NCI-H82 (cell line): Measurements from ENCODE around the gene DDHD1.
"Not testable (repeated sequence)": the region's sequence is repeated elsewhere in the genome, so short reads cannot be mapped to it uniquely, and the experiment has no call there.

Source experiments
- DNase-seq: peaks from one replicate; lab custom pipeline; 2025; lab: John Stamatoyannopoulos, UW

Gene DDHD1

DNA sequence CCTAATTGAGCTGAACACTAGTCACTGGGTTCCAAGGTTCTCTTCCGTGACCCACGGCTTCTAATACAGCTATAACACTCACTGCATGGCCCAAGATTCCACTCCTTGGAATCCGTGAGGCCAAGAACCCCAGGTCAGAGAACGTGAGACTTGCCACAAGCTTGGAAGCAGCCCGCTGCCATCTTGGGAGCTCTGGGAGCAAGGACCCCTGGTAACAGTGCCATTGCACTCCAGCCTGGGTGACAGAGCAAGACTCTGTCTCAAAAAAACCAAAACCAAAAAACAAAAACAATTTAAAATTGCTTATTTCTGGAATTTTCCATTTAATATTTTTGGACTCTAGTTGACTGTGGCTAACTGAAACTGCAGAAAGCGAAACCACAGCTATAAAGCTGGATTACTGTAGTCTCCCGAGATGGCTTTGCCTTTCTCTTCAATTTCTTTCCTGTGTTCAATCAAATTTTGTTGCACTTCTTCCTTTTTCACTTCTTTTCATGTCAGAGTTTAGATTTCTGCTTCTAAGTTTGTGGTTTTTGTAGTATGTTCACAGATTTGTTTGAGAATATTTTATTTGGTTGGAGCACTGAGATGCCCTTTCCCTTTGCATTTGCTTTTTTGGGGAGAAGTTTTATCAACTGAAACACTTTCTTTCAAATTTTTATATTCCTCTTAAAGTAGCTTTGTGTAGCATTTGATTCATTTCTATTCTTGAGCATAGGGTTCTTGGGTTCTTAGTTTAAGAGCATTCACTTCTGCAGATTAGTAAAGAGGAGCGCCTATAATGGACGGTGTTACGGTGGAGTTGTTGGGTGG is 44.6 kb downstream of the DDHD1 start:
- no peak for DNase-seq

DNA sequence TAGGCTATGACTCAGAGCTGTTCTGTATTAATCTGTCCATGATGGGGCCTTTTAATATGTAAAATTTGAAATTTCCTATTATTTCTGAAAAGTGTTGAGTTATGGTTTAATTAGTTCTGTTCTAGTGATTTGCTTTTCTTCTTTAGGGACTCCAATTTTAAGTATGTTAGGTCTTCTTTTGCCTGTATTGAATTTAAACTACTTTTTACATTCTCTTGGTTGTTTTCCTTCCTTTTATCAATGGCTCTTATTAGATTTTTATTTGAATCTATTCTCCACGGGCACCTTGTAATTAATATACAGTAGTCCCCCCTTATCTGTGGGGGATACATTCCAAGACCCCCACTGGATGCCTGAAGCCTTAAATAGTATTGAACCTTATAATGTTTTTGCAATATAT is 46.4 kb downstream of the DDHD1 start:
- DNase-seq: no peak

DNA sequence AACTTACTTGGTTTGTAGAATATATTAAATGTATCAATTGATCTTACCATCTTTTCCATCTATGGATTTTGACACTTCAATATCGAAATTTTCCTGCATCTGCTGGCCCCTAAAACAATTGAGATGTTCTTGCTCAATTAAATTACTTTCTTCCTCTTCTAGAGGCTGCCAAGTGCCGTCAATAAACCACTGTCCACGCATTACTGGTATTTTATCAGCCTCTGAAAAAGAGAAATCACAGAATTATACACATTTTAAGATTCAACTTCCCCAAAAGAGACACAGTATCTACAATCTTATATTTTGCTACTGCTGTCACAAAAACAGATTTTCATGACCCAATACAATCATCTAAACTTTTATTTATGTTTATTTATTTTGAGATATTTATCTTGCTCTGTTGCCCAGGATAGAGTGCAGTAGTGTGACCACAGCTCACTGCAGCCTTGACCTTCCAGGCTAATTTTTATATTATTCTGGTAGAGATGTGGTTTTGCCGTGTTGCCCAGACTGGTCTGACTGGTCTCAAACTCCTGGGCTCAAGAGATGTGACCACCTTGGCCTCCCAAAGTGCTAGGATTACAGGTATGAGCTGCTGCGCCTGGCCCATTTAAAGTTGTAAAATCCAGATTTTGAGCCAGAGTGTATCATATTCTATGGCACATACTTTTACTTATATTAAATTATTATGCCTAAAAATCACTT is 49.3 kb downstream of the DDHD1 start:
- no peak for DNase-seq

DNA sequence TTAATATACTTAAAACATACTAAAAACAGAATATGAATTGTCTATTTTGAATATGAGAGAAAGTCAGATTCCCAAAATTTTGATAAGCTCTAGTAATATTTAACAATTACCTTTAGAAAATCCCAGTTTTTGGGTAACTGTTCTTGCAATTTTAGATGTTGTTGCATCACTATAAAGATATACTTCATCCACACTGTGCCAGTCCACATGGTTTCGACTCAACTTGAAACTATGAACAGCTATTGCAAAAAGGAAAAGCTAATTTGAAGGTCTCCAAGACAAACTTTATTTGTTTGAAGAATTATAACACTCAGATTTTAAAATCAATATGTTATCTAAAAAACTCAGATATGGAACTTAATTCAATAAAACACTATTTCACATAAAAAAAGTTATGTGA is 59.9 kb downstream of the DDHD1 start:
- no peak for DNase-seq

DNA sequence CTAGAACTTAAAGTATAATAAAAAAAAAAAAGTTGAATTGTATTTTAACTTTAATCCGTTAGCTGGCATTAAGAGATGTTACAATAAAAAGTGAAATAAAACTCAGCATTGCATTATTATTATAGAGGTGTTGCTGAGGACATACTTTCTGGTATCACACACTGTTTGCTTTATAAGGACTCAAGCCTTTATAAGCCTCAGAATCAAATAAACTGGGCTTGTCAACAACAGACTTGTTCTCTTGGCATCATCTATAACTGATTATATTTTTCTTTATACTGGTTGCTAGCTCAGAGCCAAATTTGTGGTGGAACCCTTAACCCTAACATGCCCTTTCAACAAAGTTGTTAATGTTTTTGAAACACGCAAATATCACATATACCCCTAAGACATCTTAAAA is 62.3 kb downstream of the DDHD1 start:
- DNase-seq: no peak

DNA sequence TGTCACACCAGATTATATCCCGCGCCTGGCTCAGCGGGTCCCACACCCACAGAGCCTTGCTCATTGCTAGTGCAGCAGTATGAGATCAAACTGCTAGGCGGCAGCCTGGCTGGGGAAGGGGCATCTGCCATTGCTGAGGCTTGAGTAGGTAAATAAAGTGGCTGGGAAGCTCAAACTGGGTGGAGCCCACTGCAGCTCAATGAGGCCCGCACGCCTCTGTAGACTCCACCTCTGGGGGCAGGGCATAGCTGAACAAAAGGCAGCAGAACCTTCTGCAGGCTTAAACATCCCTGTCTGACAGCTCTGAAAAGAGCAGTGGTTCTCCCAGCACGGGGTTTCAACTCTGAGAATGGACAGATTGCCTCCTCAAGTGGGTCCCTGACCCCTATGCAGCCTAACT is 68.2 kb downstream of the DDHD1 start:
- DNase-seq: not testable (repeated sequence)

DNA sequence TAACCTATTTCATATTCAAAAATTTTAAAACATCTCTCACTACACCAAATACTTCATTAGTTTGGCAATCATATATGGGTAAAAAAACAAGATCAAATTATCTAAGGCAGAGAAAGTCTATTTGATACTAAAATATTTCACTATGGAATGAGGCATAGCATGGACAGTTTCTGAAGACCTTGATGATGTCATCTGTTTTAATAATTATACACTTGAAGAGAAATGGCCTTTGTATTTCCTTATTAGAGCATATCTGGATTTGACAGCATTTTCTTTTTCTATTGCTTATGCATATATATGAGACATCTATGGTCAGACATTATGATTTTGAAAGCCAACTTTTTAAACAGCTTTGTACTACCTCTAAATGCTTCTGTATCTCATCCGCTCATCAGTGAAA is 88.6 kb downstream of the DDHD1 start:
- no peak for DNase-seq

DNA sequence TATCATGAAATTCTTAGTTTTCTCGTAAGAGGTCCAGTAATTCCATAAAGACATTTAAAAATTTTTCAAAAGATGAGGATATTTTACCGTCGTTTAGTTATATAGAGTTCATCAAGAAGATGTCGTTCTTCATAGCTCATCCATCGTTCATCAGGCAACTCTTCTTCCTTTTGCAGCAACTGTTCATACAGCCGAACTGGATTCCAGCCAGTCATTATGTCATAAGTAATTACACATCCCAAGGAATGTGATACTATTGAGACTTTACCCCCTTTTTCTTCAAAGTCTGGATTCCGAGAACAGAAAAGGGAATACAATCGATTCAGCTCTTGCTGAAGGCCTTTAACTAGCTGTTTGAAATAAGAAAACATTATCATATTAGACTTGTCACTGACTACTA is 90.3 kb downstream of the DDHD1 start:
- DNase-seq: no peak

DNA sequence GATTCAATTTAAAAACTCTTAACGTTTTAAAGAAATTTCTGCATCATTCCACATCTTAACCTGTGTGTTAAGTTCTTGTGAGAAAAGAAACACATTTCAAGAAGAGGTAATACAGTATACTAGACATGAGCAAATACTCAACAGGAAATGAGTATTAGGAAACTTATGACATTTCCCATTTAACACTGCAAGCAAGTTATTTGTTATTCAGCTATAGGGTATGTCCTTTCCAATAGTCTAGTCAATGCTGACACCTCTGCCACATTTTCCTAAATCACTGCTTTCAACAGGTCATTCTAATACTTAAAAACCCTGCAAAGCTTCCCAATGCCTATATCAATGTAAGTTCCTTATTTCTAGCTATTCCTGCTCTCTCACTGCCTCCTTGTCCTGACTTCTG is 93.1 kb downstream of the DDHD1 start:
- no peak for DNase-seq

DNA sequence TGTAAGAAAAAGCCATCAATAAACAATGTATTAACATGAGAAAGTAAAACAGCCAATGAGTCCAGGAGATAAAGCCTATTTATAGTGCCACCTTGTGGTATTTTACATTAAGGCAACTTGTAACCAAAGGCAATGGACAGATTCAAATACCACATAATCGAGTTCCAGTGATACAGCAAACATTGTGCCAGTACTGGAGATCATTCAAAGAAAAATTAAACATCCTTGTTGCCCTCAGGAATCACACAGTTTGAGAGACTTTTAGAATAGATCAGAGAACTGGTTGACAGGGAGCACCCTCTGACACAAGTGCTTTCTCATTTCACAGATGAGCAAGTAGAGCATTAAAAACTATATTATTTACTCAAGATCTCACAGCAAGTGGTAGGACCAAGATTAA is 98.1 kb downstream of the DDHD1 start:
- peak; percentile 59 for DNase-seq

DNA sequence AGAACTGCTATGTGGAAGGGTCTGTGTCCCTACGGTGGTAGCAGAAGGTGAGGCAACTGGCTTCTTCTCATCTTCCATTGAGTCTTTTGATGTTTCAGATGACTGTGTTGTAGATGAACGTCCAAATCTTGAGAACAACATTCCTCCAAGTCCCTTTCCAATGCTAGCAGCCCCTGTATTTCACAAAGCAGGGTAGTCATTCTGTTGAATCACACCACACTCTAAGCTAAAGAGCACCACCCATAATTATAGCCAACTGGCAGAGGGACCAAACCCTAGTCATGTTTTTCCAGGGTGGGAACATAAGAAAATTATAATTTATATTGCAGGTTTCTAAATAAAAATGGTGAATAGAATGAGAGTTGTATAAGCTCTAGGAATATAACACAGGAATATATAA is 98.7 kb downstream of the DDHD1 start:
- DNase-seq: no peak

DNA sequence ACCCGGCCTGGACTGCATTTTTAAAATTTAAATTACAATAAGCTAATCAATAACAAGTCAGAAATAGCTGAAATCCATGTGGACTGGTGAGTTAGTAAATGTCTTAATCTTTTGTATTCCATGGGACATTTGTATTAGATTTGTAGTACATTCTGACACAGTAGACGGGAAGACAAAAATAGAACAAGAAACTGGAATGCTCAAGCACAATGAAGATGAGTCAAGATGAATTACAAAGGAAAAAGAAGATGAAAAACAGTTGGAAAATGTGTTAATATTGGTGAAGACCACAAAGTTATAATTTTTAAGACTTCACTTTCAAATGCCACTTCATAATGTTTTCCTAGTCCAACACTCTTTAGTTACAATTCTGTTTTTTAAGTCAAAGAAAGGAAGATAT is 104.5 kb downstream of the DDHD1 start:
- no peak for DNase-seq

DNA sequence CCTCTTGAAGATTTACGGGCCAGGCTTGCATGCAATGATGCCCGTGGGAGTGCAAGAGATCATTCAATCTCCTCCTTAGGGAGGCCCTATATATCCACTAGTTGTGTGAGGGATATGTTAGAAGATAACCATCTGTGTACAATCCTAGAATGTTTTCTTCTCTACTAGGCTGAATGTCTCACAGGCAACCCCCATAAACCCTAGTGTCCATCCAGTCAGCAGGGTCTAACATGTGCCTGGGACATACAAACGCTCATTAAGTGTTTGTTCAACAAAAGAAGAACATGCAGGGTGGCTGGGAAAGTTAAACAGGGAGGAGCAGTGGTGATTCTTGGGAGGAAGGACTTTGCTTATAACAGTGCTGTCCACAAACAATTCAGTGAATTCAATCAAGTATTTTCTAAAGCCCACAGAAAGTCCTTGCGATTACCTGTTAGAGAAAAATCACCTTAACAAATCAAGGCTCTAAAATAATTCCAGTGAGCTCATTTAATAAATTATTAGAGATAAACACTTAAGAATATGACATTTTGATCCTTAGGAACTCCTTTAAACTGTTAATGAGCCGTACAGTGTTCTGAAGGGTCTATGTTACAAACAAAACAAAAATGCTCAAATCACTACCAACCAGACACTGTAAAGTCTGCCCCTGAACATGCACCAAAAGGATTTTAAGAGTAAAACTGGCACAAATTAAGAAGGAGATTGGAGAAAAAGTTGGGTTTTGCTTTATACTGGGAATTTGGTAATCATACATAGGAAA is 105.6 kb downstream of the DDHD1 start:
- no peak for DNase-seq

DNA sequence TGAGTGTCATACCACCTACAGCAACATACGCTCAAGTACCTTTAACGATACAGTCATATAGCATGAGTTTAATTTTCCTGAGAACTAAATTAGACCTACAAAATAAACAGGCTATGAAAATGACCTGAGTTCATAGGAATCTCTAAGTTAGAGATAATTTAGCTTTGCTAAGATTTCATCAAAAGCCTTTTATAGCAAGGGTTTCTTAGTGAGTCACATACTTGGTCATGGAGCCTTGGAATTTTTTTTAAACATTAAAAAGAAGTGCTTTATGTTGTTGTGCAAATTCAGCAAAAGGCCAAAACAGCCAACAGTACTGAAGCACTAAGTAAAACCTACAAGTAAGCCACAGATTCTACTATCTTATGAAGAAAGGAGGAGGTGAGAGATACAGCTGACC is 108.6 kb downstream of the DDHD1 start:
- DNase-seq: no peak

DNA sequence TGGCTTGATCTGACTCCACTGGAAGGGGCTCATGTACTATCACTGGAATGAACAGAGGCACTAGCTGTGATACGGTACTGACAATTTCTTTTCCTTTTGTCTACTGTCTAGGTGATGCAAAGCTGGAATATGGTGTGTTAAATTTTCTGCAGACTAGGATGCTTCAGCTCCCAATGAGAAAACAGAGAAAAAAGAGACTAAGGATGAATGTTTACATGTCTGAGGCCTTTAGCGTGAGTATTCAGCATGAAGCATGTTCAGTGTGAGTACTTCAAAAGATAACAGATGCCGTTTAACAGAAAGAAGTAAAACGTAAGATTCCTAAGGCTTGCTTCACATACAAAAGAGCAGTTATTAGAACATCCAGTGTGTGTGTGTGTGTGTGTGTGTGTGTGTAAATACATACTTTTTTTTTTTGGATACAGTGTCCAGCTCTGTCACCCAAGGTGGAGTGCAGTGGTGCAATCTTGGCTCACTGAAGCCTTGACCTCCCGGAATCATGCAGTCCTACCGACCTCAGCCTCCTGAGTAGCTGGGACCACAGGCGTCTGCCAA is 110.0 kb downstream of the DDHD1 start:
- DNase-seq: no peak

DNA sequence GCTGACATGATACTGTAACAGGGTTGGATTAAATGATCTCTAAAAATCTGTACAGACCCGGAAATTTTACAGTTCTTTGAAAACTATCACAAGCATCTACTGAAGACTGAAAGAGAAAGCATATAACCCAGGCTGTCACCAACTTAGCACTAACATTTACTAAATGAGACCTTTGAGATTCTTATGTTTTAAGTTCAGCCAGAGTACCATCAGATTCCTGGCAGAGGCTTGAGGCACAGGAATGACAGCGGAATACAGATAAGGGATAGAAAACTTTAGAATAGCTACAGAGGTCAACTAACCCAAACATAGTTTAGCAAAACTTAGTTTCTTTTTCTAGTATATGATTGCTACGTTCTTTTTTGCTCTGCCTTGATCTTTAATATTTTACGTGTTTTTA is 110.6 kb downstream of the DDHD1 start:
- no peak for DNase-seq

DNA sequence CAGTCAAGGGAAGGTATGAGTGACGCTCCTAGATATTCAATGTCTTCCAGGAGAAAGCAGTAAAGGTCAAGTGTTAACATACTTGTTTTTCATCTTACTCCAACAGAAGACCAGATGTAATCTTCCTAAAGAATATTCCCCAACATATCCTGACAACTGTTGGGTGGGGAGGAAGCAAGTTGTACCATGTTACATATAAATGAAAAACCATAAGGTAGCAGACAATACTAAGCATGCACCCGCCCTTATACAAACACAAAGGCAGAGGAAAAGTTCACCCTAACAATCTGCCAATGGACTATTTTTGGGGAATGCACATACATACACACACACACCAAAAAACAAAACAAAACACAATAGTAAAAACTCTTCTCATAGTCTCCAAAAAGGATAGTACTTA is 112.1 kb downstream of the DDHD1 start:
- DNase-seq: no peak

DNA sequence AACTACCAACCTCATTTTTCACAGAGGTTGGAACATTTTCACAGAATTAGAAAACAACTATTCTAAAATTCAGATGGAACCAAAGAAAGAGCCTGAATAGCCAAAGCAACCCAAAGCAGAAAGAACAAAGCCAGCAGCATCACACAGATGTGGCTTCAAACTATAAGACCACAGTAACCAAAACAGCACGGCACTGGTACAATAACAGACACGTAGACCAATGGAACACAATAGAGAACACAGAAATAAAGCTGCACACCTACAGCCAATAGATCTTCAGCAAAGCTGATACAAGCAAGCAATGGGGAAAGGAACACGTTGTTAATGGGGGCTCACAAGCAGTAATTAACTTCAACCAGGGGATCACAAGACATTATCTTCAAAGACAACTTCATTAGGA is 114.5 kb downstream of the DDHD1 start:
- DNase-seq: no peak

DNA sequence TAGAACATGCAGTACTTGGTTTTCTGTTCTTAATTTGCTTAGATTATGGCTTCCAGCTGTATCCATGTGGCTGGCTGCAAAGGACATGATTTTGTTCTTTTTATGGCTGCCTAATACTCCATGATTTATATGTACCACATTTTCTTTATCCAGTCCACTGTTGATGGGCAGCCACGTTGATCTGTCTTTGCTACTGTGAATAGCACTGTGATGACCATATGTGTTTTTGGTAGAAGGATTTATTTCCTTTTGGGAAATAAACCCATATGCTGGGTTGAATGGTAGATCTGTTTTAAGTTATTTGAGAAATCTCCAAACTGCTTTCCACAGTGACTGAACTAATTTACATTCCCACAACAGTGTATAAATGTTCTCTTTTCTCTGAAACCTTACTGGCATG is 116.1 kb downstream of the DDHD1 start:
- no peak for DNase-seq

DNA sequence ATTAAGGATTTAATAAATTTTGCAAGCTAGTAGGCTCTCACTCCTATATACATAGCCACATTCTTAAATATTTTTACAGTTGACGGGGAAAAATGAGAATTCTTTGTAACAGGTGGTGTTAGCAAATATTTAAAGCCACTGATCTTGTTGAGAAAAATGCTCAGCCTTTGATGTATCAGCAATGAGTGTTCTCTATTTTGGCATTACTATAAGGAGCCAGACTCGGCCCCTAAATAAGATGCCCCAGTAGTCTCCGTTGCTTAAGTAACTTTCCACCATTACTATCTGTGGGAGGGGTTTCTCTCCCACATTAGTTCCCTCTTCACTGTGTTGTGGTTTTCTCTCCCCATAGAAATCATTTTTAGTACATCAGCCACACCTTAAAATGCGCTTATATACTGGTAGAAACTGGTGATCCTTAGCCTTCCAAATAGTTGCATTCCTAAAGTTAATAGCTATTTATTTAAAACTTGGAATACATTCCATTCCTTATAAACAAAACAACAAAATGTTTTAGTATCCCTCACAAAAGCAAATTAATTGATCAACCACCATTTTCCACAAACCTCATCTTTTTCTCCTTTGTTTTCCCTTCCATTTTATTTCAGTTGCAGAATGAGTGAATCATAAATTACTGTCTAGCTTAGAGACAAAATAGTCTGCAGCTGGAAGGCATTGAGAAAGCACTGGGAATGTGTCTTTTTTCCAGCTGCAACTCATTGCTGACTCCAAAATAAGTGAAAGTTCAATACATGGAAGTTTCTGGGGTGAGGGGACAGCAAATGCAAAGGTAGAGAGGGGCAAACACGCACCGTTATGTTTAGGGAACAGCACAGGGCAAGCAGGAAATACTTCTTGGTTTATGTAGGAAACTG is 117.5 kb downstream of the DDHD1 start:
- DNase-seq: no peak

DNA sequence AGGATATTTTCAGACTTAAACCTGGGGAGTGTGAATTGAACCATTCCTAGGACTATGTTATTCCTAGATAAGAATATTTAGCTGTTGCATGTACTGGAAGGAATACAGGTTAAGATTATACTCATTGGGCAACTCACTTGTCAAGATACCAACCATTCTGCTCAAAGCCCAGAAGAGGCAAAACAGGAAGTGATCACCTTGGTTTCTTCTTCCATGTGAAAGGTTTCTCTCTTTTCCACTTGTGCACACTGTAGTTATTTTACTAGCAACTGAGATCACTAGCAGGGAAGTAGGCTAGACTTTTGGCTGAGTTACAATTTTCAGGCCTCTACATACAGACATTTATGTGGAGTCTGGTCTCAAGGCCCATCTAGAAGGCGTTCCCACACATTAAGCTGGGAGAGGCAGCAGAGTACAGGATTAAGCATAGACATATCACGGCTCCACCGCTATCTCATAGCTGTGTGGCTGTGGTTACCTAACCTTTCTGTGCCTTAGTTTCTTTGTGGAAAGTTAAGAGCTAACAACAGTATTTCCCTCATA is 118.4 kb downstream of the DDHD1 start:
- peak; percentile 1 for DNase-seq
